ENCODE results near the gene PALMD. TPM values are rescaled to one million over a fixed set of nuclear protein-coding genes. Genes with fewer than 3 reads are reported as not detected.

The PALMD gene
- total and polyA plus RNA-seq, 2 of the 8 experiments (the other 6 are each of a cell fraction or from before 2014, with no cell fraction given), result not detected

DNA sequence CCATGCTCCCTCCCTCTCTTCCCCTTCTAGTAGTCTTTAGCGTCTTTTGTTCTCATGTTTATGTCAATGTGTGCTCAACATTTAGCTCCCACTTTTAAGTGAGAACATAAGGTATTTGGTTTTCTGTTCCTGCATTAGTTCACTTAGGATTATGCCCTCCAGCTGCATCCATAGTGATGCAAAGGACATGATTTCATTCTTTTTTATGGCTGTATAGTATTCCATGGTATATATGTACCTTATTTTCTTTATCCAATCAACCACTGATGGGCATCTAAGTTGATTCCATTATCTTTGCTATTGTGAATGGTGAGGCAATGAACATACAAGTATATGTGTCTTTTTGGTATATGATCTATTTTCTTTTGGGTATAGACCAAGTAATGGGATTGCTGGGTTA lies 38.3 kb upstream of the PALMD start:
- no peak overlapping the region for H4K5ac ChIP-seq (ENCODE audit: insufficient read length, low read depth, low read length)
- no peak overlapping the region for H2AFZ ChIP-seq (ENCODE audit: low read length)
- H3K23ac ChIP-seq (ENCODE audit: insufficient read length), result no peak overlapping the region
- H3K9ac ChIP-seq (replicated peaks in 1 of 4; ENCODE audit: extremely low read depth in 1 of 4, low read depth in 3 of 4, low read length in 3 of 4), result no peak overlapping the region
- no peak overlapping the region for H2BK120ac ChIP-seq (replicated peaks; ENCODE audit: low read depth, low read length)
- no peak overlapping the region for H4K8ac ChIP-seq (ENCODE audit: extremely low read depth, insufficient read depth, low read length)
- no peak overlapping the region for H2BK5ac ChIP-seq (ENCODE audit: low read depth, low read length)
- no peak overlapping the region for H3K14ac ChIP-seq (ENCODE audit: insufficient read length)
- whole genome bisulfite sequencing, 2 experiments (ENCODE audit: extremely low coverage in 1 of 2, insufficient coverage in 1 of 2, insufficient read length in 1 of 2, insufficient replicate concordance in 2 of 2, low coverage in 1 of 2, low lambda C conversion rate in 2 of 2, missing lambda C conversion rate in 1 of 2), result 100% methylated on average over 1 of the region's 1 CpG; no CpG with 5 or more reads in 1 of the 2 experiments
- H3K4me3 ChIP-seq (ENCODE audit: extremely low read depth in 1 of 4, insufficient read depth in 2 of 4, low read depth in 3 of 4, low read length in 4 of 4), result no peak overlapping the region
- H3K18ac ChIP-seq (ENCODE audit: extremely low read depth, low read length), result no peak overlapping the region
- ChIA-PET CTCF (ENCODE audit: partially characterized antibody) (no interaction called here), POLR2A (ENCODE audit: partially characterized antibody) (no interaction called here)
- H3K4me2 ChIP-seq (ENCODE audit: insufficient read depth in 1 of 2, low read depth in 2 of 2, low read length in 2 of 2), result no peak overlapping the region
- no peaks in the 10 kb centered on the region for H3K79me1 ChIP-seq (ENCODE audit: low read depth, low read length)
- no peak overlapping the region for H3K56ac ChIP-seq (replicated peaks; ENCODE audit: insufficient read length, low read depth, low read length)
- H3K27me3 ChIP-seq (replicated peaks in 1 of 4; ENCODE audit: control insufficient read depth in 3 of 4, extremely low read depth in 1 of 4, insufficient read depth in 3 of 4, low read length in 3 of 4), result peaks cover 0 to 1% (median 0%) of the 10 kb centered on the region in 4 experiments; a peak in 1 of 7 replicates
- no peak for FAIRE-seq
- DNase-seq (ENCODE audit: low read depth in 1 of 2, low spot score in 2 of 2), result no peak
- no peak overlapping the region for H2AK5ac ChIP-seq (ENCODE audit: low read depth, low read length)
- no peak overlapping the region for H2BK15ac ChIP-seq (ENCODE audit: low read length)
- H2BK12ac ChIP-seq (ENCODE audit: low read depth, low read length), result no peak overlapping the region
- no peaks in the 10 kb centered on the region for H3K36me3 ChIP-seq (ENCODE audit: control insufficient read depth in 2 of 4, insufficient read depth in 4 of 4, low read length in 3 of 4)
- H3K27ac ChIP-seq (ENCODE audit: low read depth, low read length), result no peak overlapping the region
- no peaks in the 10 kb centered on the region for H4K20me1 ChIP-seq (replicated peaks in 1 of 2; ENCODE audit: control insufficient read depth in 1 of 2, insufficient read depth in 2 of 2, low read length in 2 of 2)
- no peaks in the 10 kb centered on the region for H3K79me2 ChIP-seq (ENCODE audit: control insufficient read depth in 1 of 2, insufficient read depth in 2 of 2, low read length in 2 of 2)
- H3K23me2 ChIP-seq (ENCODE audit: low read depth, low read length), result no peaks in the 10 kb centered on the region
- H3K4me1 ChIP-seq (replicated peaks in 1 of 4; ENCODE audit: control insufficient read depth in 3 of 4, insufficient read depth in 4 of 4, low read length in 3 of 4), result no peaks in the 10 kb centered on the region
- peaks cover 0 to 4% of the 10 kb centered on the region in 2 experiments; a peak in 1 of 4 replicates for H3K9me3 ChIP-seq (ENCODE audit: insufficient read depth in 2 of 2, low read depth in 1 of 2, low read length in 1 of 2)
- H4K91ac ChIP-seq (replicated peaks; ENCODE audit: insufficient read length, low read length), result no peak overlapping the region
- no peak overlapping the region for H2BK20ac ChIP-seq (ENCODE audit: low read length)
- H3K4ac ChIP-seq (replicated peaks; ENCODE audit: insufficient read length, low read depth, low read length), result no peak overlapping the region
- TF ChIP-seq ASH2L (IDR thresholded peaks at IDR 0.05; ENCODE audit: low read length) (no peak), CHD2 (IDR thresholded peaks at IDR 0.05; ENCODE audit: low read length) (no peak), SAP30 (IDR thresholded peaks at IDR 0.05; ENCODE audit: insufficient read depth, insufficient replicate concordance, low read length) (no peak), TEAD4 (IDR thresholded peaks at IDR 0.05; ENCODE audit: low read depth, low read length) (no peak), GTF2F1 (IDR thresholded peaks at IDR 0.05; ENCODE audit: borderline replicate concordance, low read depth, low read length) (no peak), TAF7 (optimal IDR thresholded peaks at IDR 0.05; ENCODE audit: borderline replicate concordance, low read depth, low read length) (no peak), JUN (IDR thresholded peaks at IDR 0.05; ENCODE audit: low read depth, low read length) (no peak), GABPA (IDR thresholded peaks at IDR 0.05; ENCODE audit: borderline replicate concordance, insufficient read depth, low read length) (no peak), RNF2 (IDR thresholded peaks at IDR 0.05; ENCODE audit: borderline replicate concordance, low read depth, low read length, missing control alignments, poor library complexity, severe bottlenecking) (no peak), POLR2A (IDR thresholded peaks at IDR 0.05; ENCODE audit: control extremely low read depth in 1 of 2, low read depth in 2 of 2, low read length in 2 of 2) (no peak), SUZ12 (IDR thresholded peaks at IDR 0.05; ENCODE audit: low read length) (no peak), SP4 (IDR thresholded peaks at IDR 0.05; ENCODE audit: low read length) (no peak), CBX5 (IDR thresholded peaks at IDR 0.05; ENCODE audit: low read depth, low read length) (no peak), NANOG (IDR thresholded peaks at IDR 0.05; ENCODE audit: insufficient read depth, low read depth, low read length, poor library complexity, severe bottlenecking) (no peak)
